Hepatocyte (in vitro differentiated cells): ENCODE results near the gene CHMP1B. TPM values are rescaled to one million over a fixed set of nuclear protein-coding genes. Genes with fewer than 3 reads are reported as not detected.
A peak's percentile ranks its signal among the peaks of the same experiment; 100 is the strongest.

Source experiments
- DNase-seq: peaks from one replicate; pipeline ENCODE4 v3.0.0-alpha.2; 2016; ENCODE audit warnings: low spot score
- H2AFZ ChIP-seq: fragments of 200-600 bp; sonication (generic); 2 replicates; pipeline ENCODE4 v1.6.0; 2016; ENCODE audit warnings: antibody characterized with exemption, mild to moderate bottlenecking
- H3K27ac ChIP-seq: fragments of 200-600 bp; sonication (generic); 2 replicates; pipeline ENCODE4 v1.5.1; 2016; ENCODE audit warnings: mild to moderate bottlenecking
- H3K27me3 ChIP-seq: fragments of 200-600 bp; sonication (generic); 2 replicates; pipeline ENCODE4 v1.6.1; 2016
- H3K36me3 ChIP-seq: fragments of 200-600 bp; sonication (generic); replicated peaks from 2 replicates; pipeline ENCODE4 v1.5.1; 2016; ENCODE audit warnings: low read depth; ENCODE audit not compliant: insufficient read depth
- H3K4me1 ChIP-seq: fragments of 200-600 bp; sonication (generic); 2 replicates; pipeline ENCODE4 v1.5.1; 2016; ENCODE audit warnings: mild to moderate bottlenecking, moderate library complexity; ENCODE audit not compliant: insufficient read depth
- H3K4me2 ChIP-seq: fragments of 200-600 bp; sonication (generic); 2 replicates; pipeline ENCODE4 v1.6.0; 2016
- H3K4me3 ChIP-seq: fragments of 200-600 bp; sonication (generic); 2 replicates; pipeline ENCODE4 v1.5.1; 2016; ENCODE audit warnings: mild to moderate bottlenecking
- H3K79me2 ChIP-seq: fragments of 200-600 bp; sonication (generic); 2 replicates; pipeline ENCODE4 v1.6.0; 2017; ENCODE audit warnings: mild to moderate bottlenecking
- H3K9me2 ChIP-seq: fragments of 200-600 bp; sonication (generic); replicated peaks from 2 replicates; pipeline ENCODE4 v1.6.0; 2017; ENCODE audit warnings: mild to moderate bottlenecking; ENCODE audit not compliant: insufficient read depth
- H3K9me3 ChIP-seq: fragments of 200-600 bp; sonication (generic); 2 replicates; pipeline ENCODE4 v1.5.1; 2016; ENCODE audit warnings: low read depth, mild to moderate bottlenecking
- H4K20me1 ChIP-seq: fragments of 200-600 bp; sonication (generic); 2 replicates; pipeline ENCODE4 v1.6.0; 2016; ENCODE audit warnings: mild to moderate bottlenecking; ENCODE audit not compliant: insufficient read depth, poor library complexity, severe bottlenecking
- EZH2 ChIP-seq: fragments of 200-600 bp; sonication (generic); IDR thresholded peaks from 2 replicates; pipeline ENCODE4 v1.6.1; 2016; ENCODE audit warnings: antibody characterized with exemption, mild to moderate bottlenecking, borderline replicate concordance
- EZH2phosphoT487 ChIP-seq: fragments of 200-600 bp; sonication (generic); IDR thresholded peaks from one replicate; pipeline ENCODE4 v1.6.1; 2018; ENCODE audit warnings: antibody characterized with exemption, mild to moderate bottlenecking, low read depth, moderate library complexity; ENCODE audit not compliant: unreplicated experiment, severe bottlenecking
- WGBS: methylation state at CpG from one replicate; pipeline ENCODE4 v1.1.6; 2016; ENCODE audit warnings: low lambda C conversion rate; ENCODE audit errors: missing lambda C conversion rate; 5-methylcytosine and 5-hydroxymethylcytosine counted together
- polyA plus RNA-seq: library from polyadenylated mRNA; unstranded; fragments of >200 nt; fragmentation: Nextera tagmentation; extraction: Ambion mirVana; gene quantifications from 2 replicates; pipeline ENCODE4 v1.2.1, GENCODE V29; 2016
- total RNA-seq: library from RNA; depleted of rRNA; stranded (reverse); fragments of >200 nt; gene quantifications from 2 replicates; pipeline ENCODE4 v1.2.3, GENCODE V29; 2014
- TF ChIP-seq, protein P1 (sequence below): fragments of 200-600 bp; sonication (generic); IDR thresholded peaks from 2 replicates; pipeline ENCODE4 v1.5.1; 2016; ENCODE audit warnings: antibody characterized with exemption, mild to moderate bottlenecking; ENCODE audit not compliant: poor library complexity

Gene CHMP1B
- total and polyA plus RNA-seq, 2 experiments from 2014 or later, result 70.1 to 85.3 TPM

DNA sequence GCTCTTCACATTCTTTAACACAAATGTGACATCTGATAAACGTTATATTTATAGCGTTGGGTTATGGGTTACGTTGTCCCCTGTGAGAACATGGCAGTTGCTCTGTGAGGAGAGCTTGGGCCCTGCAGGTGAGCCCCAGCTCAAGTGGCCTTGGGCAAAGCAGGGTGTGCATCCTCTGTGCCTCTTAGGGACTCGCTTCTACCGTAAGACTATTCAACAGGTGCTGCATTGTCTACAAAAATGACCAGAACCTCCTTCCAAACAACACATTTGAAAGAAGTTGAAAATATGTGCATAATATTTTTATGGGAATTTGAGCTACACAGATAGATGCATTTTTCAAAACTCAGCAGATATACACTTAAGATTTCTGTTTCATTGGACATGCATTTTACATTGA, 16.4 kb upstream of the CHMP1B start:
- Histone ChIP-seq H3K27ac (no peak overlapping the region), H3K4me1 (no peaks in the 10 kb centered on the region), H3K27me3 (no peaks in the 10 kb centered on the region), H2AFZ (no peak overlapping the region), H3K36me3 (no peaks in the 10 kb centered on the region), H3K9me2 (no peaks in the 10 kb centered on the region), H3K4me2 (no peak overlapping the region), H3K9me3 (no peaks in the 10 kb centered on the region), H4K20me1 (no peaks in the 10 kb centered on the region), H3K79me2 (no peaks in the 10 kb centered on the region), H3K4me3 (no peak overlapping the region)
- no peak for TF ChIP-seq EZH2
- TF ChIP-seq, protein P1, sequence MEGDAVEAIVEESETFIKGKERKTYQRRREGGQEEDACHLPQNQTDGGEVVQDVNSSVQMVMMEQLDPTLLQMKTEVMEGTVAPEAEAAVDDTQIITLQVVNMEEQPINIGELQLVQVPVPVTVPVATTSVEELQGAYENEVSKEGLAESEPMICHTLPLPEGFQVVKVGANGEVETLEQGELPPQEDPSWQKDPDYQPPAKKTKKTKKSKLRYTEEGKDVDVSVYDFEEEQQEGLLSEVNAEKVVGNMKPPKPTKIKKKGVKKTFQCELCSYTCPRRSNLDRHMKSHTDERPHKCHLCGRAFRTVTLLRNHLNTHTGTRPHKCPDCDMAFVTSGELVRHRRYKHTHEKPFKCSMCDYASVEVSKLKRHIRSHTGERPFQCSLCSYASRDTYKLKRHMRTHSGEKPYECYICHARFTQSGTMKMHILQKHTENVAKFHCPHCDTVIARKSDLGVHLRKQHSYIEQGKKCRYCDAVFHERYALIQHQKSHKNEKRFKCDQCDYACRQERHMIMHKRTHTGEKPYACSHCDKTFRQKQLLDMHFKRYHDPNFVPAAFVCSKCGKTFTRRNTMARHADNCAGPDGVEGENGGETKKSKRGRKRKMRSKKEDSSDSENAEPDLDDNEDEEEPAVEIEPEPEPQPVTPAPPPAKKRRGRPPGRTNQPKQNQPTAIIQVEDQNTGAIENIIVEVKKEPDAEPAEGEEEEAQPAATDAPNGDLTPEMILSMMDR, result no peak
- TF ChIP-seq EZH2phosphoT487, result no peak
- WGBS, result 83% methylated on average over 5 of the region's 5 CpGs
- no peak for DNase-seq

DNA sequence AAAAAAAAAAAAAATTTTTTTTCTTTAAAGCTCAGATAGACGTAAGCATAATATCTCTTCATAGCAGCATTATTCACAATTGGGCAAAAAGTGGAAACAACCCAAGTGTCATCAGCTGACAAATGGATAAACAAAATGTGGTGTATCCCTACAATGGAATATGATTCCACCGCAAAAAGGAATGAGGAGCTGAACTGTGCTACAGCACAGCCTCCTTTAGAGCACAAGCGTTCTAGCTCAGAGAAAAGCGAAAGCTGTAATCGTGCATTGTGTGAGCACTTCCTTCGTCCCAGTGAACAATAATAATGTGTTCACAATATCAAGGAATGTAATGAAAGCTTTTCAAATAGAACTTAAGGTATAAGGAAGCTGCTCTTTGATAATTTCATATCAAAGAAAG, 11.7 kb upstream of the CHMP1B start:
- no peak overlapping the region for H2AFZ ChIP-seq
- H4K20me1 ChIP-seq, result no peaks in the 10 kb centered on the region
- H3K27me3 ChIP-seq, result no peaks in the 10 kb centered on the region
- H3K4me2 ChIP-seq, result no peak overlapping the region
- TF ChIP-seq EZH2phosphoT487 (no peak), EZH2 (no peak)
- TF ChIP-seq, protein P1, result no peak
- H3K79me2 ChIP-seq, result no peaks in the 10 kb centered on the region
- H3K9me2 ChIP-seq, result no peaks in the 10 kb centered on the region
- no peak for DNase-seq
- peak overlapping the region; percentile 90 for H3K27ac ChIP-seq
- no peaks in the 10 kb centered on the region for H3K9me3 ChIP-seq
- H3K4me1 ChIP-seq, result peaks cover 5% of the 10 kb centered on the region
- no peaks in the 10 kb centered on the region for H3K36me3 ChIP-seq
- 92% methylated on average over 6 of the region's 6 CpGs for WGBS
- H3K4me3 ChIP-seq, result no peak overlapping the region

DNA sequence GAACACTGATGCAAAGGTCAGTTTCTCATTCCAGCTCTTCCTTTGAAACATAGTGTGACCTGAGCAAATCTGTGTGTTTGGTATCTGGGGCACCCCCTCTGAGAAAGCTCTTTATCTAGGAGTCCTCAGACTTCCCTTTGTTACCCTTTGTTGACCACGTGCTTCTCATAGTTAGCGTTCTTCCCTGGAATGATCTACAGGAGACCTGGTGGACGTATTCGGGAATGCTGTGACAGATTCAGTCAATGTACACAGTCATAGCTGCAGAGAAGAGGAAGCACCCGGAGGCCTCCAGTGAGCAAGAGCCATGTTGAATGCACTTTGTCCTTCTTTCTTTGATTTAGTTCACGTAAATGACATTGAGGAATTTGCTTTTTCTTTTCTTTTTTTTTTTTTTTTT, 10.7 kb upstream of the CHMP1B start:
- Histone ChIP-seq H3K27me3 (no peaks in the 10 kb centered on the region), H3K36me3 (no peaks in the 10 kb centered on the region), H3K4me2 (peak overlapping the region; percentile 56), H4K20me1 (no peaks in the 10 kb centered on the region), H3K27ac (peak overlapping the region; percentile 90), H3K9me3 (no peaks in the 10 kb centered on the region), H3K79me2 (no peaks in the 10 kb centered on the region), H3K4me1 (peaks cover 5% of the 10 kb centered on the region), H2AFZ (peak overlapping the region; percentile 37), H3K4me3 (no peak overlapping the region), H3K9me2 (no peaks in the 10 kb centered on the region)
- 32% methylated on average over 6 of the region's 6 CpGs for WGBS
- peak; percentile 68 for DNase-seq
- TF ChIP-seq EZH2 (no peak), EZH2phosphoT487 (no peak)
- TF ChIP-seq, protein P1, result no peak

DNA sequence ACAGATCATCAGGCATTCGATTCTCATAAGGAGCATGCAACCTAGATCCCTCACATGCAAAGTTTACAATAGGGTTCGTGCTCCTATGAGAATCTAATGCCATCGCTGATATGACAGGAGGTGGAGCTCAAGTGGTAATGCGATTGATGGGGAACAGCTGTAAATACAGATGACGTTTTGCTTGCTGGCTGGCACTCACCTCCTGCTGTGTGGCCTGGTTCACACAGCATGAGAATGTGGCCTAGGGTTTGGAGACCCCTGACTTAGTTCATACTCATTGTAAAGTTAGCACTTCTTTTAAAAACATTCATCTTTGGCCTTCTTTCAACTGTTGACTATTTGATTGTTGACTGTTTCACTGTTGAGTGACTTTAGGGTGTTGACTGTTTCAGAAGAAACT, 8.7 kb upstream of the CHMP1B start:
- Histone ChIP-seq H3K36me3 (no peaks in the 10 kb centered on the region), H3K27me3 (no peaks in the 10 kb centered on the region), H4K20me1 (no peaks in the 10 kb centered on the region), H2AFZ (no peak overlapping the region), H3K4me2 (no peak overlapping the region), H3K4me3 (no peak overlapping the region), H3K79me2 (no peaks in the 10 kb centered on the region), H3K27ac (no peak overlapping the region), H3K9me3 (no peaks in the 10 kb centered on the region), H3K4me1 (peaks cover 5% of the 10 kb centered on the region), H3K9me2 (no peaks in the 10 kb centered on the region)
- WGBS, result 87% methylated on average over 5 of the region's 5 CpGs
- DNase-seq, result no peak
- TF ChIP-seq EZH2, result no peak
- TF ChIP-seq, protein P1, result no peak
